HepG2 (cell line): ENCODE measurements around the gene PLCL1. TPM values are rescaled to one million over a fixed set of nuclear protein-coding genes. Genes with fewer than 3 reads are reported as not detected.

Experiments used
- ATAC-seq: fragments of 200-7000 bp; cut with Tn5 transposase; 3 replicates; pipeline ENCODE4 v1.9.1; 2020; ENCODE audit warnings: mild to moderate bottlenecking, moderate library complexity
- BruUV-seq: library from RNA; stranded (reverse); fragments of 400-500 nt; replicated peaks from 2 replicates; lab custom pipeline; 2021; lab: Mats Ljungman, UMichigan
- CTCF ChIA-PET: fragments of 300-600 bp; formaldehyde crosslinking; extraction: SDS; loops from one replicate; lab custom pipeline; 2021; ENCODE audit warnings: low total read pairs, inconsistent platforms, low intra/inter-chr PET ratio; lab: Yijun Ruan, JAX
- POLR2A ChIA-PET: fragments of 350-600 bp; sonication (Branson Sonifier 250); formaldehyde crosslinking; loops from one replicate; lab custom pipeline; 2020; ENCODE audit warnings: antibody characterized with exemption, inconsistent platforms; lab: Yijun Ruan, JAX
- DNase-seq: peaks from one replicate; pipeline ENCODE4 v3.0.0-alpha.2; 2015; ENCODE audit warnings: low spot score
- FAIRE-seq: peaks from 3 replicates; lab custom pipeline; 2011; peaks lifted over from hg19 to GRCh38; lab: Jason Lieb, UNC
- H2AFZ ChIP-seq: one replicate; pipeline ENCODE4 v1.6.1; 2011; ENCODE audit warnings: low read length, inconsistent platforms
- H3K27ac ChIP-seq: fragments of 300-600 bp; 3 replicates; pipeline ENCODE4 v1.8.0; 2011; ENCODE audit warnings: mixed run types, mild to moderate bottlenecking, mixed read lengths, low read length, inconsistent platforms; ENCODE audit not compliant: insufficient read depth; ENCODE audit errors: extremely low read length
- H3K27me3 ChIP-seq, 2 experiments: fragments of 200-600 bp in 1 of 2; 2 replicates in 1 of 2; 3 replicates in 1 of 2; pipeline versions ENCODE4 v1.6.0 to v1.8.0; 2011; ENCODE audit warnings: low read length in 2 of 2, mild to moderate bottlenecking in 2 of 2, moderate library complexity in 2 of 2, inconsistent platforms in 1 of 2; ENCODE audit not compliant: insufficient read depth in 2 of 2, control insufficient read depth in 1 of 2
- H3K36me3 ChIP-seq, 2 experiments: fragments of 200-600 bp in 1 of 2; replicated peaks in 1 of 2; 2 replicates in 1 of 2; 3 replicates in 1 of 2; pipeline versions ENCODE4 v1.5.1 to v1.8.0; 2011; ENCODE audit warnings: low read length in 2 of 2, inconsistent platforms in 1 of 2; ENCODE audit not compliant: insufficient read depth in 2 of 2, control insufficient read depth in 1 of 2
- H3K4me1 ChIP-seq: 2 replicates; pipeline ENCODE4 v1.5.1; 2012; ENCODE audit warnings: low read length, inconsistent platforms; ENCODE audit not compliant: insufficient read depth
- H3K4me2 ChIP-seq: 2 replicates; pipeline ENCODE4 v1.6.0; 2011; ENCODE audit warnings: low read depth, low read length, inconsistent platforms
- H3K4me3 ChIP-seq, 3 experiments: fragments of 200-600 bp in 1 of 3; sonication (generic), shearing (Covaris generic) in 1 of 3; replicated peaks in 1 of 3; 2 replicates each; pipeline ENCODE4 v1.5.1; 2011 to 2016; ENCODE audit warnings: low read length in 3 of 3, inconsistent platforms in 2 of 3, low read depth in 2 of 3, mild to moderate bottlenecking in 2 of 3, control low read depth in 1 of 3, mixed read lengths in 1 of 3; ENCODE audit not compliant: insufficient read depth in 1 of 3
- H3K79me2 ChIP-seq: one replicate; pipeline ENCODE4 v1.6.1; 2011; ENCODE audit warnings: low read length, inconsistent platforms; ENCODE audit not compliant: insufficient read depth
- H3K9ac ChIP-seq: 2 replicates; pipeline ENCODE4 v1.6.0; 2011; ENCODE audit warnings: mild to moderate bottlenecking, low read depth, low read length, inconsistent platforms; ENCODE audit not compliant: insufficient read depth
- H3K9me3 ChIP-seq: 2 replicates; pipeline ENCODE4 v1.5.1; 2012; ENCODE audit warnings: mild to moderate bottlenecking, low read length
- H4K20me1 ChIP-seq: 2 replicates; pipeline ENCODE4 v1.6.0; 2011; ENCODE audit warnings: inconsistent platforms, mild to moderate bottlenecking, low read length, moderate library complexity; ENCODE audit not compliant: insufficient read depth
- ATF1 ChIP-seq: IDR thresholded peaks from 2 replicates; pipeline ENCODE4 v1.6.1; 2016; ENCODE audit warnings: mild to moderate bottlenecking, control low read depth
- IKZF4 ChIP-seq: sonication (generic); formaldehyde crosslinking; IDR thresholded peaks from 2 replicates; pipeline ENCODE4 v1.5.1; 2020; ENCODE audit warnings: borderline replicate concordance, mild to moderate bottlenecking, low read depth, missing genetic modification reagents; ENCODE audit errors: not compliant biosample characterization
- MAFG ChIP-seq: sonication (generic); formaldehyde crosslinking; IDR thresholded peaks from 2 replicates; pipeline ENCODE4 v1.5.1; 2020; ENCODE audit warnings: mild to moderate bottlenecking, missing genetic modification reagents
- NR3C1 ChIP-seq: sonication (generic); formaldehyde crosslinking; IDR thresholded peaks from 2 replicates; pipeline ENCODE4 v1.4.0; 2020; ENCODE audit warnings: missing genetic modification reagents
- RBFOX2 ChIP-seq: fragments of 200-400 bp; formaldehyde crosslinking; IDR thresholded peaks from 2 replicates; pipeline ENCODE4 v1.6.1; 2017; ENCODE audit warnings: low read depth, mild to moderate bottlenecking, low read length
- SP140L ChIP-seq: sonication (generic); formaldehyde crosslinking; IDR thresholded peaks from 2 replicates; pipeline ENCODE4 v1.4.0; 2020; ENCODE audit warnings: missing genetic modification reagents, borderline replicate concordance
- ZBTB3 ChIP-seq: sonication (generic); formaldehyde crosslinking; IDR thresholded peaks from 2 replicates; pipeline ENCODE4 v1.4.0; 2020; ENCODE audit warnings: low read depth, mild to moderate bottlenecking, moderate library complexity, missing genetic modification reagents, borderline replicate concordance
- ZFYVE20 ChIP-seq: sonication (generic); formaldehyde crosslinking; IDR thresholded peaks from 2 replicates; pipeline ENCODE4 v1.8.0; 2023; ENCODE audit warnings: low read depth, mild to moderate bottlenecking, moderate library complexity, missing genetic modification reagents, borderline replicate concordance
- ZNF101 ChIP-seq: sonication (generic); formaldehyde crosslinking; IDR thresholded peaks from 2 replicates; pipeline ENCODE4 v1.4.0; 2020; ENCODE audit warnings: mild to moderate bottlenecking, low read depth, missing genetic modification reagents, borderline replicate concordance
- ZNF225 ChIP-seq: sonication (generic); formaldehyde crosslinking; IDR thresholded peaks from 2 replicates; pipeline ENCODE4 v1.4.0; 2020; ENCODE audit warnings: mild to moderate bottlenecking, missing genetic modification reagents
- ZNF3 ChIP-seq: IDR thresholded peaks from 2 replicates; pipeline ENCODE4 v1.7.0; 2017; ENCODE audit warnings: inconsistent platforms
- WGBS: methylation state at CpG from one replicate; pipeline ENCODE4 v1.1.6; 2017; ENCODE audit warnings: low lambda C conversion rate; 5-methylcytosine and 5-hydroxymethylcytosine counted together
- in situ Hi-C: cut with HindIII; loops from 2 replicates; pipeline ENCODE4 v1.10.0; 2017; ENCODE audit warnings: low pct_unique_long_range_greater_than_20kb; ENCODE audit not compliant: extremely low pct_ligation_motif_present
- intact Hi-C: fragments of 100-400 bp; cut with micrococcal nuclease; formaldehyde crosslinking; loops from one replicate; pipeline ENCODE4 v1.10.0; 2022; ENCODE audit not compliant: unreplicated experiment
- polyA plus RNA-seq, 8 experiments: library from polyadenylated mRNA; depleted of rRNA in 3 of 8; stranded (reverse) in 7 of 8; unstranded in 1 of 8; fragments of >200 nt; fragmentation: Illumina TruSeq in 4 of 8; extraction: Trizol in 4 of 8; gene quantifications; 2 replicates each; pipeline versions ENCODE4 v1.2.1 to v1.2.3, GENCODE V29; 2011 to 2016; ENCODE audit warnings: low read depth in 4 of 8, missing spikeins in 1 of 8, mixed read lengths in 1 of 8; ENCODE audit not compliant: insufficient read depth in 1 of 8
- total RNA-seq, 5 experiments: library from RNA; depleted of rRNA; stranded (reverse); fragments of >200 nt; fragmentation: Illumina TruSeq; extraction: Trizol; gene quantifications; 2 replicates each; pipeline ENCODE4 v1.2.3, GENCODE V29; 2016; ENCODE audit warnings: low read depth in 1 of 5
- TF ChIP-seq, protein P1 (sequence below): sonication (generic); formaldehyde crosslinking; IDR thresholded peaks from 2 replicates; pipeline ENCODE4 v1.4.0; 2020; ENCODE audit warnings: missing genetic modification reagents

Gene PLCL1
- total and polyA plus RNA-seq, 2 of the 13 experiments (the other 11 are each of a cell fraction or from before 2014, with no cell fraction given), result not detected

GRCh38 chr2:197846777-197847176 is 42.4 kb downstream of the PLCL1 start:
- intact Hi-C loops (no loop called here), in situ Hi-C loops (no loop called here)
- 31% methylated on average over 3 of the region's 3 CpGs for WGBS
- CTCF ChIA-PET, result no interaction called here
- H2AFZ ChIP-seq, result no peak overlapping the region
- ATAC-seq (no peak), DNase-seq (no peak), FAIRE-seq (no peak)
- H3K36me3 ChIP-seq, result no peaks in the 10 kb centered on the region
- no peaks in the 10 kb centered on the region for H4K20me1 ChIP-seq
- H3K27me3 ChIP-seq, result no peaks in the 10 kb centered on the region
- no peak overlapping the region for H3K4me2 ChIP-seq
- no peak overlapping the region for H3K9ac ChIP-seq
- no peak overlapping the region for H3K27ac ChIP-seq
- POLR2A ChIA-PET, result no interaction called here
- no TSS peak for BruUV-seq
- no peaks in the 10 kb centered on the region for H3K4me1 ChIP-seq
- no peak overlapping the region for H3K4me3 ChIP-seq
- H3K9me3 ChIP-seq, result no peaks in the 10 kb centered on the region
- TF ChIP-seq ZNF101 (no peak), SP140L (CRISPR knock-in tag) (no peak), IKZF4 (CRISPR knock-in tag) (no peak)
- TF ChIP-seq, protein P1, sequence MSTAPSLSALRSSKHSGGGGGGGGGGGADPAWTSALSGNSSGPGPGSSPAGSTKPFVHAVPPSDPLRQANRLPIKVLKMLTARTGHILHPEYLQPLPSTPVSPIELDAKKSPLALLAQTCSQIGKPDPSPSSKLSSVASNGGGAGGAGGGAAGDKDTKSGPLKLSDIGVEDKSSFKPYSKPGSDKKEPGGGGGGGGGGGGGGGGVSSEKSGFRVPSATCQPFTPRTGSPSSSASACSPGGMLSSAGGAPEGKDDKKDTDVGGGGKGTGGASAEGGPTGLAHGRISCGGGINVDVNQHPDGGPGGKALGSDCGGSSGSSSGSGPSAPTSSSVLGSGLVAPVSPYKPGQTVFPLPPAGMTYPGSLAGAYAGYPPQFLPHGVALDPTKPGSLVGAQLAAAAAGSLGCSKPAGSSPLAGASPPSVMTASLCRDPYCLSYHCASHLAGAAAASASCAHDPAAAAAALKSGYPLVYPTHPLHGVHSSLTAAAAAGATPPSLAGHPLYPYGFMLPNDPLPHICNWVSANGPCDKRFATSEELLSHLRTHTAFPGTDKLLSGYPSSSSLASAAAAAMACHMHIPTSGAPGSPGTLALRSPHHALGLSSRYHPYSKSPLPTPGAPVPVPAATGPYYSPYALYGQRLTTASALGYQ (CRISPR knock-in tag), result no peak
- no peaks in the 10 kb centered on the region for H3K79me2 ChIP-seq

GRCh38 chr2:197847651-197848401 is 43.4 kb downstream of the PLCL1 start:
- ChIA-PET POLR2A (no interaction called here), CTCF (no interaction called here)
- Histone ChIP-seq H3K9ac (no peak overlapping the region), H3K79me2 (no peaks in the 10 kb centered on the region), H3K27ac (no peak overlapping the region), H3K36me3 (no peaks in the 10 kb centered on the region), H3K9me3 (no peaks in the 10 kb centered on the region), H3K4me3 (no peak overlapping the region), H4K20me1 (no peaks in the 10 kb centered on the region), H3K4me2 (no peak overlapping the region), H3K4me1 (no peaks in the 10 kb centered on the region), H2AFZ (no peak overlapping the region), H3K27me3 (no peaks in the 10 kb centered on the region)
- in situ Hi-C loops (no loop called here), intact Hi-C loops (no loop called here)
- no peak for DNase-seq
- 5% methylated on average over 7 of the region's 7 CpGs for WGBS
- no peak for FAIRE-seq
- no TSS peak for BruUV-seq
- no peak for ATAC-seq
- TF ChIP-seq ZBTB3 (no peak), ATF1 (CRISPR knock-in tag) (no peak), RBFOX2 (no peak), ZNF225 (CRISPR knock-in tag) (no peak), NR3C1 (no peak), ZNF3 (CRISPR knock-in tag) (no peak), ZFYVE20 (no peak), MAFG (no peak)
